HG03280 (cell line): ENCODE data around the gene SMIM21.

Experiments used
- ATAC-seq: cut with Tn5 transposase; IDR thresholded peaks from one replicate; pipeline ENCODE4 v1.9.1; 2021; ENCODE audit warnings: mild to moderate bottlenecking, moderate library complexity; ENCODE audit not compliant: unreplicated experiment

The SMIM21 gene

GRCh38 chr18:75378376-75379315 lies 48.9 kb downstream of the SMIM21 start:
- no peak for ATAC-seq

- ATAC-seq = no peak
Measured at GRCh38 chr18:75377926-75378325, 49.6 kb downstream of the SMIM21 start.

GRCh38 chr18:75377258-75377657 lies 50.2 kb downstream of the SMIM21 start:
- no peak for ATAC-seq

- ATAC-seq = no peak
Measured at GRCh38 chr18:75376004-75376403, 51.5 kb downstream of the SMIM21 start.

GRCh38 chr18:75375341-75375740 lies 52.2 kb downstream of the SMIM21 start:
- no peak for ATAC-seq

- no peak for ATAC-seq
Measured at GRCh38 chr18:75374466-75374865, 53.0 kb downstream of the SMIM21 start.

GRCh38 chr18:75369026-75369721 lies 58.3 kb downstream of the SMIM21 start:
- ATAC-seq = no peak

GRCh38 chr18:75365837-75366236 lies 61.7 kb downstream of the SMIM21 start:
- no peak for ATAC-seq

GRCh38 chr18:75365254-75365629 lies 62.3 kb downstream of the SMIM21 start:
- ATAC-seq = no peak

- ATAC-seq = no peak
Measured at GRCh38 chr18:75364512-75365253, 62.8 kb downstream of the SMIM21 start.

- no peak for ATAC-seq
Measured at GRCh38 chr18:75363446-75364225, 63.9 kb downstream of the SMIM21 start.

GRCh38 chr18:75362435-75362834 lies 65.1 kb downstream of the SMIM21 start:
- no peak for ATAC-seq

GRCh38 chr18:75360941-75361340 lies 66.6 kb downstream of the SMIM21 start:
- no peak for ATAC-seq

- no peak for ATAC-seq
Measured at GRCh38 chr18:75360215-75360614, 67.3 kb downstream of the SMIM21 start.
